Loucy (cell line): ENCODE results near the gene NEUROD6.

Experiments
- H2AFZ ChIP-seq: fragments of 200-600 bp; sonication (generic); 2 replicates; pipeline ENCODE4 v1.6.0; 2016; ENCODE audit warnings: antibody characterized with exemption, mild to moderate bottlenecking, low read length, moderate library complexity
- H3F3A ChIP-seq: fragments of 200-600 bp; 2 replicates; pipeline ENCODE4 v1.6.0; 2016; ENCODE audit warnings: antibody characterized with exemption, low read depth, mild to moderate bottlenecking
- H3K27me3 ChIP-seq: fragments of 200-600 bp; sonication (generic); 2 replicates; pipeline ENCODE4 v1.6.1; 2014; ENCODE audit warnings: low read length, mild to moderate bottlenecking; ENCODE audit not compliant: insufficient read depth, poor library complexity, severe bottlenecking
- H3K36me3 ChIP-seq: fragments of 200-600 bp; sonication (generic); 2 replicates; pipeline ENCODE4 v1.6.1; 2016; ENCODE audit warnings: low read length; ENCODE audit not compliant: insufficient read depth
- H3K4me1 ChIP-seq: fragments of 200-600 bp; sonication (generic); 2 replicates; pipeline ENCODE4 v1.5.1; 2014; ENCODE audit warnings: low read length, mild to moderate bottlenecking; ENCODE audit not compliant: insufficient read depth, poor library complexity, severe bottlenecking
- H3K4me2 ChIP-seq: fragments of 200-600 bp; sonication (generic); 2 replicates; pipeline ENCODE4 v1.6.0; 2014; ENCODE audit warnings: antibody characterized with exemption, low read length, low read depth, mild to moderate bottlenecking; ENCODE audit not compliant: poor library complexity, severe bottlenecking
- H3K4me3 ChIP-seq: fragments of 200-600 bp; sonication (generic); 2 replicates; pipeline ENCODE4 v1.5.1; 2014; ENCODE audit warnings: low read length, mild to moderate bottlenecking, mixed read lengths; ENCODE audit not compliant: poor library complexity, severe bottlenecking
- H3K79me2 ChIP-seq: fragments of 200-600 bp; sonication (generic); 2 replicates; pipeline ENCODE4 v1.6.1; 2014; ENCODE audit warnings: low read length; ENCODE audit not compliant: insufficient read depth
- H3K9ac ChIP-seq: fragments of 200-600 bp; sonication (generic); 2 replicates; pipeline ENCODE4 v1.6.0; 2014; ENCODE audit warnings: mild to moderate bottlenecking, low read depth, low read length, moderate library complexity; ENCODE audit not compliant: poor library complexity, severe bottlenecking
- H3K9me2 ChIP-seq: fragments of 200-600 bp; sonication (generic); replicated peaks from 2 replicates; pipeline ENCODE4 v1.6.1; 2016; ENCODE audit warnings: low read depth, low read length, mixed read lengths
- H3K9me3 ChIP-seq: fragments of 200-600 bp; sonication (generic); 2 replicates; pipeline ENCODE4 v1.6.1; 2014; ENCODE audit warnings: mild to moderate bottlenecking, antibody characterized with exemption, low read length, low read depth; ENCODE audit not compliant: insufficient read depth
- H4K20me1 ChIP-seq: fragments of 200-600 bp; sonication (generic); 2 replicates; pipeline ENCODE4 v1.6.0; 2014; ENCODE audit warnings: antibody characterized with exemption, low read length, mild to moderate bottlenecking; ENCODE audit not compliant: insufficient read depth, poor library complexity, severe bottlenecking
- EZH2phosphoT487 ChIP-seq: fragments of 200-600 bp; IDR thresholded peaks from 2 replicates; pipeline ENCODE4 v1.6.1; 2018; ENCODE audit warnings: antibody characterized with exemption, mild to moderate bottlenecking, moderate library complexity, borderline replicate concordance
- TF ChIP-seq, protein P1 (sequence below): fragments of 200-600 bp; sonication (generic); conservative IDR thresholded peaks from 2 replicates; pipeline ENCODE4 v1.5.1; 2014; ENCODE audit warnings: mild to moderate bottlenecking, antibody characterized with exemption, low read length

The NEUROD6 gene

GRCh38 chr7:31340603-31341002 is at the start of gene NEUROD6:
TSS of gene NEUROD6 (minus strand) at chr7:31340726. CDS start at chr7:31339268, 1,458 bp downstream.
- Histone ChIP-seq H3K9me2 (no peaks in the 10 kb centered on the region), H3K79me2 (no peaks in the 10 kb centered on the region), H4K20me1 (no peaks in the 10 kb centered on the region), H3K36me3 (no peaks in the 10 kb centered on the region), H3K27me3 (no peaks in the 10 kb centered on the region), H2AFZ (no peak within 1 kb of the TSS), H3F3A (no peaks in the 10 kb centered on the region), H3K4me2 (no peak within 1 kb of the TSS), H3K9me3 (no peaks in the 10 kb centered on the region), H3K4me1 (no peaks in the 10 kb centered on the region), H3K9ac (no peak within 1 kb of the TSS), H3K4me3 (no peak within 1 kb of the TSS)
- no peak for TF ChIP-seq EZH2phosphoT487
- TF ChIP-seq, protein P1, sequence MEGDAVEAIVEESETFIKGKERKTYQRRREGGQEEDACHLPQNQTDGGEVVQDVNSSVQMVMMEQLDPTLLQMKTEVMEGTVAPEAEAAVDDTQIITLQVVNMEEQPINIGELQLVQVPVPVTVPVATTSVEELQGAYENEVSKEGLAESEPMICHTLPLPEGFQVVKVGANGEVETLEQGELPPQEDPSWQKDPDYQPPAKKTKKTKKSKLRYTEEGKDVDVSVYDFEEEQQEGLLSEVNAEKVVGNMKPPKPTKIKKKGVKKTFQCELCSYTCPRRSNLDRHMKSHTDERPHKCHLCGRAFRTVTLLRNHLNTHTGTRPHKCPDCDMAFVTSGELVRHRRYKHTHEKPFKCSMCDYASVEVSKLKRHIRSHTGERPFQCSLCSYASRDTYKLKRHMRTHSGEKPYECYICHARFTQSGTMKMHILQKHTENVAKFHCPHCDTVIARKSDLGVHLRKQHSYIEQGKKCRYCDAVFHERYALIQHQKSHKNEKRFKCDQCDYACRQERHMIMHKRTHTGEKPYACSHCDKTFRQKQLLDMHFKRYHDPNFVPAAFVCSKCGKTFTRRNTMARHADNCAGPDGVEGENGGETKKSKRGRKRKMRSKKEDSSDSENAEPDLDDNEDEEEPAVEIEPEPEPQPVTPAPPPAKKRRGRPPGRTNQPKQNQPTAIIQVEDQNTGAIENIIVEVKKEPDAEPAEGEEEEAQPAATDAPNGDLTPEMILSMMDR: no peak

- no peak for TF ChIP-seq EZH2phosphoT487
- TF ChIP-seq, protein P1: no peak
- H3K27me3 ChIP-seq: no peaks in the 10 kb centered on the region
- H4K20me1 ChIP-seq: no peaks in the 10 kb centered on the region
- no peaks in the 10 kb centered on the region for H3K9me2 ChIP-seq
- no peak overlapping the region for H3K9ac ChIP-seq
- no peak overlapping the region for H3K4me2 ChIP-seq
- H3K9me3 ChIP-seq: peaks cover 2% of the 10 kb centered on the region; the same call in 1 of the 2 replicates
- no peaks in the 10 kb centered on the region for H3K4me1 ChIP-seq
- no peak overlapping the region for H2AFZ ChIP-seq
- no peaks in the 10 kb centered on the region for H3F3A ChIP-seq
- H3K36me3 ChIP-seq: no peaks in the 10 kb centered on the region
- H3K4me3 ChIP-seq: no peak overlapping the region
- no peaks in the 10 kb centered on the region for H3K79me2 ChIP-seq
Measured at GRCh38 chr7:31384466-31384865, 43.9 kb upstream of the NEUROD6 start.

DNA sequence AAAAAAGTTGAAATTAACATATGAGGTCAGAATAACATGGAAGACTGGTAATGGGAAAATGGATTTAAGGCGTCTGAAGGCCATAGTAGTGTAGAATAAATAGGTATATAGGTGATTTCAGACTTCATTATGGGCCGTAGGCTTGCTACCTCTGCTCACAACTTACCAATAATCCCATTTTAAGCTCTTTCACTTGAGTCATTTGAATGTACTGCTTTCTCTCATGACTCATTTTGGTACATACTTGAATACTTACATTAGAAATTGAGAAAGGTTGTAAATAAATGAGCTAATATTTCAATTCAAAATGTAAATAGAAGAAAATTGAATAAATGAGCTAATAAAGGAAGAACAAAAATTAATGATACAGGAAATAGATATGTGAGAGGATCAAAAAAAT is 42.2 kb upstream of the NEUROD6 start:
- H3K36me3 ChIP-seq: no peaks in the 10 kb centered on the region
- no peak overlapping the region for H3K4me3 ChIP-seq
- H3K4me1 ChIP-seq: no peaks in the 10 kb centered on the region
- H3K9ac ChIP-seq: no peak overlapping the region
- H2AFZ ChIP-seq: no peak overlapping the region
- H3K27me3 ChIP-seq: no peaks in the 10 kb centered on the region
- no peaks in the 10 kb centered on the region for H3K79me2 ChIP-seq
- TF ChIP-seq EZH2phosphoT487: no peak
- TF ChIP-seq, protein P1: no peak
- H3K4me2 ChIP-seq: no peak overlapping the region
- H3F3A ChIP-seq: no peaks in the 10 kb centered on the region
- H4K20me1 ChIP-seq: no peaks in the 10 kb centered on the region
- peaks cover 2% of the 10 kb centered on the region; the same call in 1 of the 2 replicates for H3K9me3 ChIP-seq
- H3K9me2 ChIP-seq: no peaks in the 10 kb centered on the region
